Naive thymus-derived CD8-positive, alpha-beta T cell (primary cell): ENCODE results near the gene PRSS27. TPM values are rescaled to one million over a fixed set of nuclear protein-coding genes. Genes with fewer than 3 reads are reported as not detected.

Source experiments
- ATAC-seq, 2 donors: fragments of 150-1000 bp; cut with Tn5 transposase in 1 of 2; sonication (Bioruptor Pico), chemical (Tn5 transposase) in 1 of 2; 1 replicate in 1 of 2; 2 replicates in 1 of 2; pipeline ENCODE4 v1.10.0; 2021; ENCODE audit warnings: mild to moderate bottlenecking in 2 of 2, moderate library complexity in 2 of 2
- POLR2A ChIA-PET: fragments of 350-600 bp; sonication (Branson Sonifier 250); formaldehyde crosslinking; loops from one replicate; lab custom pipeline; 2021; ENCODE audit warnings: antibody characterized with exemption; lab: Charles Lee
- DNase-seq, 10 donors: peaks; one replicate each; pipeline versions ENCODE4 v3.0.0 to v3.0.0-alpha.2; 2020 to 2022
- H3K27ac Mint-ChIP-seq, 10 donors: one replicate each; pipeline ENCODE4 v1.8.0; 2020 to 2022; ENCODE audit warnings: mild to moderate bottlenecking in 10 of 10, mixed read lengths in 10 of 10, moderate library complexity in 4 of 10, inconsistent platforms in 1 of 10
- H3K27me3 Mint-ChIP-seq, 5 donors: one replicate each; pipeline ENCODE4 v1.8.0; 2021 to 2022; ENCODE audit warnings: mixed read lengths in 5 of 5
- H3K36me3 Mint-ChIP-seq, 3 donors: one replicate each; pipeline ENCODE4 v1.8.0; 2020 to 2022; ENCODE audit warnings: mixed read lengths in 3 of 3, mild to moderate bottlenecking in 2 of 3, inconsistent platforms in 1 of 3
- H3K4me1 Mint-ChIP-seq, 4 donors: one replicate each; pipeline ENCODE4 v1.8.0; 2021 to 2022; ENCODE audit warnings: mixed read lengths in 4 of 4
- H3K4me3 Mint-ChIP-seq, 10 donors: one replicate each; pipeline ENCODE4 v1.8.0; 2020 to 2022; ENCODE audit warnings: mild to moderate bottlenecking in 10 of 10, mixed read lengths in 10 of 10, moderate library complexity in 6 of 10, inconsistent platforms in 1 of 10
- H3K9me3 Mint-ChIP-seq, 9 donors: one replicate each; pipeline ENCODE4 v1.8.0; 2020 to 2022; ENCODE audit warnings: mixed read lengths in 9 of 9, mild to moderate bottlenecking in 3 of 9, inconsistent platforms in 1 of 9, moderate library complexity in 1 of 9
- polyA plus RNA-seq, 3 donors: library from polyadenylated mRNA; unstranded; fragments of 300-500 nt; fragmentation: Illumina TruSeq; gene quantifications; one replicate each; pipeline ENCODE4 v1.2.3, GENCODE V29; 2021
- total RNA-seq, 8 experiments: library from RNA in 2 of 8; stranded (reverse) in 2 of 8; gene quantifications; one replicate each; pipeline ENCODE4 v1.2.3 and lab custom pipeline; 2021 to 2026

Gene PRSS27
- total and polyA plus RNA-seq, 5 experiments from 2014 or later: 0.06 to 1.2 (median 0.81) TPM; not detected in 2

DNA sequence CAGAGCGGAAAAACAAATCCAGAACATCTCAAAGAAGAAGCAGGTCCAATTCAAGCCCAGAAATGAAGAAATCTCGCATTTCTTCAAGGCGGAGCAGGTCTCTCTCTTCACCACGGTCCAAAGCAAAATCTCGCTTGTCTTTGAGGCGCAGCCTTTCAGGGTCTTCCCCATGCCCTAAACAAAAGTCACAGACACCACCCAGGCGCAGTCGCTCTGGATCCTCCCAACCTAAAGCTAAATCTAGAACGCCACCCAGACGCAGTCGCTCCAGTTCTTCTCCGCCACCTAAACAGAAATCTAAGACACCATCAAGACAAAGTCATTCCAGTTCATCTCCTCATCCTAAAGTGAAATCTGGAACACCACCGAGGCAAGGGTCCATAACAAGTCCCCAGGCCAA, 42.7 kb upstream of the PRSS27 start:
- ATAC-seq (peak in 1 of 2 donors; percentile 11), DNase-seq (no peak)
- peak overlapping the region in 3 of 10 donors; percentile 33 to 78 (median 67) for H3K27ac Mint-ChIP-seq
- POLR2A ChIA-PET: interaction anchor here (0.9 to 1.7 kb wide), 2 partner anchors 9 to 15 kb away, joined by 3 to 5 read pairs; partner anchors contain the start of gene ELOB
- H3K36me3 Mint-ChIP-seq: peaks cover 43 to 100% (median 66%) of the 10 kb centered on the region in 3 donors
- H3K4me3 Mint-ChIP-seq: peak overlapping the region in 2 of 10 donors; percentile 1 to 20
- H3K27me3 Mint-ChIP-seq: no peaks in the 10 kb centered on the region
- H3K9me3 Mint-ChIP-seq: no peaks in the 10 kb centered on the region
- H3K4me1 Mint-ChIP-seq: peaks cover 2 to 58% (median 37%) of the 10 kb centered on the region in 4 donors

- peaks cover 6 to 65% (median 41%) of the 10 kb centered on the region in 4 donors for H3K4me1 Mint-ChIP-seq
- ATAC-seq: no peak
- DNase-seq: no peak
- H3K27me3 Mint-ChIP-seq: no peaks in the 10 kb centered on the region
- H3K9me3 Mint-ChIP-seq: no peaks in the 10 kb centered on the region
- peaks cover 46 to 100% (median 66%) of the 10 kb centered on the region in 3 donors for H3K36me3 Mint-ChIP-seq
- peak overlapping the region in 1 of 10 donors; percentile 44 for H3K4me3 Mint-ChIP-seq
- H3K27ac Mint-ChIP-seq: peak overlapping the region in 3 of 10 donors; percentile 28 to 78 (median 67)
- POLR2A ChIA-PET: no interaction called here
Measured at GRCh38 chr16:2761886-2762583, 42.0 kb upstream of the PRSS27 start.

- Mint-ChIP-seq H3K27me3 (no peaks in the 10 kb centered on the region), H3K4me3 (peak overlapping the region in 1 of 10 donors; percentile 10), H3K4me1 (peaks cover 11 to 67% (median 44%) of the 10 kb centered on the region in 4 donors), H3K27ac (peak overlapping the region in 2 of 10 donors; percentile 67 to 73), H3K36me3 (peaks cover 43 to 100% (median 60%) of the 10 kb centered on the region in 3 donors), H3K9me3 (no peaks in the 10 kb centered on the region)
- DNase-seq: no peak
- no peak for ATAC-seq
- POLR2A ChIA-PET: no interaction called here
Measured at GRCh38 chr16:2761472-2761871, 41.4 kb upstream of the PRSS27 start.

DNA sequence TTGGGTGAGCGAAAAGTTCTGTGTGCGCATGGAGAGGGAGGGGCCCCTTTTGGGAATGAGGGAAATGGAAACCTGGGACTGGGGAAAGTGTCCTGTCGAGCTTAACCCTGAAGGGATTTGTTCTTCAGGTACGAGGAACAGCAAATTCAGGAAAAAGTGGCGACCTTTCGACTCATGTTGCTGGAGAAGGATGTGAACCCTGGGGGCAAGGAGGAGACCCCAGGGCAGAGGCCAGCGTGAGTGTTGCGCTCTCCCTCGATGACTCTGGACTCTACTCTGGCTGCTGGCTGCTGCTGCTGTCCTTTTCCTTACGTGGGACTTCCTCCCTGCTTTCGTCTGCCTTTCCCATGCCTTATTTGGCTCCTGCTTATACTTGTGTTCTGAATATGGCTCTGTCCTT, 37.3 kb upstream of the PRSS27 start:
- DNase-seq (no peak), ATAC-seq (no peak)
- no peaks in the 10 kb centered on the region for H3K27me3 Mint-ChIP-seq
- H3K36me3 Mint-ChIP-seq: peaks cover 25 to 88% (median 38%) of the 10 kb centered on the region in 3 donors
- H3K27ac Mint-ChIP-seq: peak overlapping the region in 5 of 10 donors; percentile 15 to 80 (median 34)
- peaks cover 40 to 78% (median 58%) of the 10 kb centered on the region in 4 donors for H3K4me1 Mint-ChIP-seq
- H3K9me3 Mint-ChIP-seq: no peaks in the 10 kb centered on the region
- POLR2A ChIA-PET: interaction anchor here (0.7 to 1.2 kb wide), 3 partner anchors 18 to 111 kb away, joined by 3 to 5 read pairs (median 5); no protein-coding TSS in a partner anchor
- H3K4me3 Mint-ChIP-seq: no peak overlapping the region

- POLR2A ChIA-PET: interaction anchor here (0.7 to 1.2 kb wide), 3 partner anchors 15 to 112 kb away, joined by 3 to 5 read pairs (median 5); no protein-coding TSS in a partner anchor
- peaks cover 0 to under 1% (median 0%) of the 10 kb centered on the region in 9 donors for H3K9me3 Mint-ChIP-seq
- peak in 1 of 10 donors; percentile 59 for DNase-seq
- H3K4me3 Mint-ChIP-seq: peak overlapping the region in 8 of 10 donors; percentile 1 to 81 (median 20)
- H3K27ac Mint-ChIP-seq: peak overlapping the region in 9 of 10 donors; percentile 29 to 99 (median 70)
- H3K36me3 Mint-ChIP-seq: peaks cover 23 to 79% (median 29%) of the 10 kb centered on the region in 3 donors
- H3K27me3 Mint-ChIP-seq: no peaks in the 10 kb centered on the region
- no peak for ATAC-seq
- peaks cover 46 to 72% (median 55%) of the 10 kb centered on the region in 4 donors for H3K4me1 Mint-ChIP-seq
Measured at GRCh38 chr16:2756288-2757015, 36.4 kb upstream of the PRSS27 start.

DNA sequence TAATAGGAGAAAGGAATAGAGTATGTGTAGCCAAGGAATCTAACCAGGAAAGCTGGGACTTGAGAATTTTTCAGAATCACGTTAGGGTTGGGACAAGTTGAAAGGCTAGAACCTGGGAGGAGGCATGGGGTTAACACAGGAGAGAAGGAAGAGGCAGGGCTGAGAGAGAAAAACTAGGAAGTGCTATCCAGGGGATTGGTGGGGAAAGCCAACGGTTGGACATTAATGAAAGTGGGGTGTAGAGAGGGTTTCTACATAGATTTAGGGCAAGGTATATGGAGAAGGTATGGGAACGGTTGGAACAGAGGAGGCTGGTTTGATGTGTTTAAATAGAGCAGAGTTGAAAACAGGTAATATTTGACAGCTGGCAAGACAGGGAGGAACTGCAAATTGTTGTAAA, 35.1 kb upstream of the PRSS27 start:
- peaks cover 49 to 67% (median 58%) of the 10 kb centered on the region in 4 donors for H3K4me1 Mint-ChIP-seq
- H3K27me3 Mint-ChIP-seq: no peaks in the 10 kb centered on the region
- POLR2A ChIA-PET: interaction anchor here (5.5 kb wide), 1 partner anchor 22 kb away, joined by 128 read pairs; the partner anchor contains the start of gene ELOB
- peak overlapping the region; percentile 81 to 97 (median 92) for H3K4me3 Mint-ChIP-seq
- peaks cover 16 to 66% (median 20%) of the 10 kb centered on the region in 3 donors for H3K36me3 Mint-ChIP-seq
- H3K9me3 Mint-ChIP-seq: peaks cover 0 to 5% (median 0%) of the 10 kb centered on the region in 9 donors
- ATAC-seq: no peak
- H3K27ac Mint-ChIP-seq: peak overlapping the region; percentile 71 to 99 (median 86)
- no peak for DNase-seq

DNA sequence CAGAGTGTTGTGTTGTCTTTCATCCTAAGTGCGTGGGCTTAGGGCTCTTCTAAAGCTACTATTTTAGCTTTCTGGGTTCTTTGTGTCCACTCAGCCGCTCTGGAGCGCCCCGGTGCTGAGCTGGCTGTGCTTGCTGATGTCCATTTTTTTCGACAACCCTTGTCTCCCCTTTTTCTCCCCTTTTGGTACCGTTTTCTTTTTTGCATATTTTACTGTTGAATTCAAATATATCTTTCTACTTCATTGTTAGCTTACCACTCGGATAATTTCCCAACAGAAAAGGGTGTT, 33.7 kb upstream of the PRSS27 start:
- Mint-ChIP-seq H3K27me3 (no peaks in the 10 kb centered on the region), H3K36me3 (peaks cover 9 to 51% (median 10%) of the 10 kb centered on the region in 3 donors), H3K4me1 (peaks cover 43 to 56% (median 54%) of the 10 kb centered on the region in 4 donors), H3K9me3 (peaks cover 0 to 5% (median 0%) of the 10 kb centered on the region in 9 donors), H3K4me3 (peak overlapping the region; percentile 81 to 97 (median 92)), H3K27ac (peak overlapping the region; percentile 84 to 99 (median 93))
- ATAC-seq (no peak), DNase-seq (no peak)
- POLR2A ChIA-PET: interaction anchor here (0.6 to 5.5 kb wide), 10 partner anchors 9 to 789 kb away, joined by 3 to 128 read pairs (median 4); partner anchors contain the start of genes ELOB, KCTD5 and RPS2

DNA sequence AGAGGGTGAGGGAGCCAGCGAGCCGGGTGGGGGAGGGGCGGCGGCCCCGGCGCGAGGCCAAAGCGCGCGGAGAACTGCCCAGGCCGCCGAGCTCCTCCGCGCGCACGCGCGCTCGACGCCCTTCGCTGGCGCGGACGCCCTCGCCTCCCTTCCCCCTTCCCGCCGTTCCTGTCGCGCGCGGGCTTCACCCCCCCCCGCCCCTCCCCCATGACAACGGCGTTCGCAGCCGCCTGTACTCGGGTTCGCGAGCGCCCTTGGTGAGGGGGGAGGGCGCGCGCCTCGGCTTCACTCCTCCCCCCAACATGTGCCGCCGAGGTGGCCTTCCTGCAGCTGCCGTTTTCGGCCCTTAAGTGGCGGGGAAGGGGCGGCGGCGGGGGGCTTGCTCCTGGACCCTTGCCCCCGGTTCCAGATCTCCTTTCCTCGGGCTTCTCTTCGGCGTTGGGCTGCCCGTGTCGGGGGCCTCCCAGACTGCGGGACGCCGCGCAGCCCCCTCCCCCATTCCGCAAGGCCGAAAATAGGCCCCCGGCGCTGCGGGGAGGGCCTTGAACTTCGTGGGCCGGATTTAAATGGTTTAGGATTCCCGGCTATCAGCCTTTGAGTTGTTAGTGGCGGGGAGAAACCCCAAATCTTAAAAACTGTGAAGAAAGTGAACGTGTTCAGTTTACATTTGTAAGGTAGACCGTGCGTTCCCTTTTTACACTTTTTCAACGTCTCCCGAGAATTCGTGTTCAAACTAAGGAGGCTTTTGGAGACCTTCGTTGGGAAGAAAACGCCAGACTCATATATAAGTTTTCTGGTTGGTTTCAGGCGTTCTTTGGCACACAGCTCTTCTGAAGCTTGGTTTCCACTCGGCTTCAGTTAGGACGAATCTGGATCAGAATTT, 33.1 kb upstream of the PRSS27 start:
- POLR2A ChIA-PET: interaction anchor here (0.6 to 5.5 kb wide), 15 partner anchors 10 to 239 kb away, joined by 3 to 128 read pairs (median 5); partner anchors contain the start of genes ATP6V0C, ELOB and KCTD5
- peak overlapping the region; percentile 84 to 99 (median 98) for H3K27ac Mint-ChIP-seq
- ATAC-seq (peak; percentile 30 to 46), DNase-seq (peak in 4 of 10 donors; percentile 40 to 79 (median 51))
- H3K36me3 Mint-ChIP-seq: peaks cover 5 to 45% (median 6%) of the 10 kb centered on the region in 3 donors
- H3K4me3 Mint-ChIP-seq: peak overlapping the region; percentile 81 to 97 (median 92)
- peaks cover 41 to 56% (median 52%) of the 10 kb centered on the region in 4 donors for H3K4me1 Mint-ChIP-seq
- no peaks in the 10 kb centered on the region for H3K27me3 Mint-ChIP-seq
- peaks cover 0 to 5% (median 0%) of the 10 kb centered on the region in 9 donors for H3K9me3 Mint-ChIP-seq

GRCh38 chr16:2752035-2752849, 32.2 kb upstream of the PRSS27 start, which contains the start of gene SRRM2:
SRRM2 (plus strand) TSS chr16:2752638; CDS start chr16:2756365, 3,727 bp downstream.
- peak; percentile 85 to 89 for ATAC-seq
- Mint-ChIP-seq H3K27me3 (no peaks in the 10 kb centered on the region), H3K27ac (peak within 1 kb of the TSS; percentile 98 to 99 (median 99)), H3K4me1 (peaks cover 36 to 50% (median 45%) of the 10 kb centered on the region in 4 donors), H3K36me3 (peaks cover 0 to 37% (median 6%) of the 10 kb centered on the region in 3 donors), H3K9me3 (peaks cover 0 to 5% (median 0%) of the 10 kb centered on the region in 9 donors), H3K4me3 (peak within 1 kb of the TSS; percentile 81 to 97 (median 92))
- POLR2A ChIA-PET: interaction anchor here (0.8 to 5.5 kb wide), 15 partner anchors 12 to 239 kb away, joined by 3 to 128 read pairs (median 5); partner anchors contain the start of genes ATP6V0C, ELOB, FLYWCH1 and KCTD5
- peak; percentile 89 to 99 (median 94) for DNase-seq

- peaks cover 0 to 5% (median 0%) of the 10 kb centered on the region in 9 donors for H3K9me3 Mint-ChIP-seq
- no peak for ATAC-seq
- POLR2A ChIA-PET: interaction anchor here (0.8 to 5.5 kb wide), 8 partner anchors 11 to 161 kb away, joined by 3 to 128 read pairs (median 4); partner anchors contain the start of genes ELOB, FLYWCH1 and KCTD5
- H3K4me1 Mint-ChIP-seq: peaks cover 30 to 47% (median 39%) of the 10 kb centered on the region in 4 donors
- peak overlapping the region; percentile 98 to 99 (median 99) for H3K27ac Mint-ChIP-seq
- DNase-seq: no peak
- no peaks in the 10 kb centered on the region for H3K27me3 Mint-ChIP-seq
- peaks cover 0 to 30% (median 6%) of the 10 kb centered on the region in 3 donors for H3K36me3 Mint-ChIP-seq
- H3K4me3 Mint-ChIP-seq: peak overlapping the region in 8 of 10 donors; percentile 62 to 95 (median 86)
Measured at GRCh38 chr16:2751577-2752034, 31.6 kb upstream of the PRSS27 start.
